ENCODE results near the gene CACNB4.

The CACNB4 gene

GRCh38 chr2:151869291-151869690 is 229.6 kb downstream of the CACNB4 start:
- H3K4me3 ChIP-seq (replicated peaks; ENCODE audit: low read depth, low read length) = no peak overlapping the region
- TF ChIP-seq, protein P1, sequence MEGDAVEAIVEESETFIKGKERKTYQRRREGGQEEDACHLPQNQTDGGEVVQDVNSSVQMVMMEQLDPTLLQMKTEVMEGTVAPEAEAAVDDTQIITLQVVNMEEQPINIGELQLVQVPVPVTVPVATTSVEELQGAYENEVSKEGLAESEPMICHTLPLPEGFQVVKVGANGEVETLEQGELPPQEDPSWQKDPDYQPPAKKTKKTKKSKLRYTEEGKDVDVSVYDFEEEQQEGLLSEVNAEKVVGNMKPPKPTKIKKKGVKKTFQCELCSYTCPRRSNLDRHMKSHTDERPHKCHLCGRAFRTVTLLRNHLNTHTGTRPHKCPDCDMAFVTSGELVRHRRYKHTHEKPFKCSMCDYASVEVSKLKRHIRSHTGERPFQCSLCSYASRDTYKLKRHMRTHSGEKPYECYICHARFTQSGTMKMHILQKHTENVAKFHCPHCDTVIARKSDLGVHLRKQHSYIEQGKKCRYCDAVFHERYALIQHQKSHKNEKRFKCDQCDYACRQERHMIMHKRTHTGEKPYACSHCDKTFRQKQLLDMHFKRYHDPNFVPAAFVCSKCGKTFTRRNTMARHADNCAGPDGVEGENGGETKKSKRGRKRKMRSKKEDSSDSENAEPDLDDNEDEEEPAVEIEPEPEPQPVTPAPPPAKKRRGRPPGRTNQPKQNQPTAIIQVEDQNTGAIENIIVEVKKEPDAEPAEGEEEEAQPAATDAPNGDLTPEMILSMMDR (IDR thresholded peaks at IDR 0.05; ENCODE audit: low read depth, low read length, missing control alignments) = no peak
- DNase-seq (ENCODE audit: extremely low read depth, low read depth) = no peak

GRCh38 chr2:151862700-151863099 is 236.1 kb downstream of the CACNB4 start:
- TF ChIP-seq, protein P1 (IDR thresholded peaks at IDR 0.05; ENCODE audit: low read depth, low read length, missing control alignments) = no peak
- no peak overlapping the region for H3K4me3 ChIP-seq (replicated peaks; ENCODE audit: low read depth, low read length)
- no peak for DNase-seq (ENCODE audit: extremely low read depth, low read depth)

- TF ChIP-seq, protein P1 (IDR thresholded peaks at IDR 0.05; ENCODE audit: low read depth, low read length, missing control alignments) = no peak
- no peak overlapping the region for H3K4me3 ChIP-seq (replicated peaks; ENCODE audit: low read depth, low read length)
- DNase-seq (ENCODE audit: extremely low read depth, low read depth) = no peak
Measured at GRCh38 chr2:151861174-151861573, 237.7 kb downstream of the CACNB4 start.

- no peak for DNase-seq (ENCODE audit: extremely low read depth, low read depth)
- TF ChIP-seq, protein P1 (IDR thresholded peaks at IDR 0.05; ENCODE audit: low read depth, low read length, missing control alignments) = no peak
- H3K4me3 ChIP-seq (replicated peaks; ENCODE audit: low read depth, low read length) = no peak overlapping the region
Measured at GRCh38 chr2:151860613-151861146, 238.2 kb downstream of the CACNB4 start.

GRCh38 chr2:151860210-151860609 is 238.6 kb downstream of the CACNB4 start:
- no peak overlapping the region for H3K4me3 ChIP-seq (replicated peaks; ENCODE audit: low read depth, low read length)
- TF ChIP-seq, protein P1 (IDR thresholded peaks at IDR 0.05; ENCODE audit: low read depth, low read length, missing control alignments) = no peak
- no peak for DNase-seq (ENCODE audit: extremely low read depth, low read depth)

DNA sequence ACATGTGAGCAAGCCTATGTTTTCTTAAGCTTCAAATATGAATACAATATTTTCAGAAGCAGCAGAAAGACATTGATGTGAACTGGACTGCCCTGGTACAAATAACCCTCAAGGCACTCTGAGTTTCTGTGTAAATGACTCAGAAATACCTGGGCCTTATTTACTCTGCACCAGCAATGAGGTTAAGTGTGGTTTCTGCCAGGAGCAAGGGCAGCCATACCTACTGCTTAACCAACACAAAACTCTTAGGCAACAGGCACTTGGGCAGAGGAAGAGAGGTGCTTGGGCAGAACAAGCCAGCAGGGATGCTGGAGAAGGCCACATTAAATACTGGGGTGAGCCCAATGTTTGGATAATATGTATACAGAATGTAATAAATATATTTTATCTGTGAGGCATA is 241.2 kb downstream of the CACNB4 start:
- H3K4me3 ChIP-seq (replicated peaks; ENCODE audit: low read depth, low read length) = no peak overlapping the region
- no peak for DNase-seq (ENCODE audit: extremely low read depth, low read depth)
- TF ChIP-seq, protein P1 (IDR thresholded peaks at IDR 0.05; ENCODE audit: low read depth, low read length, missing control alignments) = no peak

GRCh38 chr2:151855111-151855510 is 243.7 kb downstream of the CACNB4 start:
- H3K4me3 ChIP-seq (replicated peaks; ENCODE audit: low read depth, low read length) = no peak overlapping the region
- no peak for DNase-seq (ENCODE audit: extremely low read depth, low read depth)
- TF ChIP-seq, protein P1 (IDR thresholded peaks at IDR 0.05; ENCODE audit: low read depth, low read length, missing control alignments) = no peak
